ENCODE measurements around the gene IQCM. TPM values are rescaled to one million over a fixed set of nuclear protein-coding genes. Genes with fewer than 3 reads are reported as not detected.

The IQCM gene
- total and polyA plus RNA-seq, 11 donors: not detected

- DNase-seq (no peak), ATAC-seq (no peak)
- no peaks in the 10 kb centered on the region for H3K27me3 ChIP-seq
- TF ChIP-seq, protein P1, sequence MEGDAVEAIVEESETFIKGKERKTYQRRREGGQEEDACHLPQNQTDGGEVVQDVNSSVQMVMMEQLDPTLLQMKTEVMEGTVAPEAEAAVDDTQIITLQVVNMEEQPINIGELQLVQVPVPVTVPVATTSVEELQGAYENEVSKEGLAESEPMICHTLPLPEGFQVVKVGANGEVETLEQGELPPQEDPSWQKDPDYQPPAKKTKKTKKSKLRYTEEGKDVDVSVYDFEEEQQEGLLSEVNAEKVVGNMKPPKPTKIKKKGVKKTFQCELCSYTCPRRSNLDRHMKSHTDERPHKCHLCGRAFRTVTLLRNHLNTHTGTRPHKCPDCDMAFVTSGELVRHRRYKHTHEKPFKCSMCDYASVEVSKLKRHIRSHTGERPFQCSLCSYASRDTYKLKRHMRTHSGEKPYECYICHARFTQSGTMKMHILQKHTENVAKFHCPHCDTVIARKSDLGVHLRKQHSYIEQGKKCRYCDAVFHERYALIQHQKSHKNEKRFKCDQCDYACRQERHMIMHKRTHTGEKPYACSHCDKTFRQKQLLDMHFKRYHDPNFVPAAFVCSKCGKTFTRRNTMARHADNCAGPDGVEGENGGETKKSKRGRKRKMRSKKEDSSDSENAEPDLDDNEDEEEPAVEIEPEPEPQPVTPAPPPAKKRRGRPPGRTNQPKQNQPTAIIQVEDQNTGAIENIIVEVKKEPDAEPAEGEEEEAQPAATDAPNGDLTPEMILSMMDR (IDR thresholded peaks at IDR 0.05): no peak
- no peak for TF ChIP-seq POLR2A (IDR thresholded peaks at IDR 0.05)
- H3K4me1 ChIP-seq: no peaks in the 10 kb centered on the region
- no peaks in the 10 kb centered on the region for H3K9me3 ChIP-seq
- H3K36me3 ChIP-seq: no peaks in the 10 kb centered on the region
- intact Hi-C loops (cut with DNase I): no loop called here
- H3K27ac ChIP-seq: no peak overlapping the region
- 73 to 81% (median 80%) methylated on average over 4 of the region's 4 CpGs for WGBS, 4 donors
- no peak overlapping the region for H3K4me3 ChIP-seq
Observed at GRCh38 chr4:149751174-149751573, 64.5 kb downstream of the IQCM start.

DNA sequence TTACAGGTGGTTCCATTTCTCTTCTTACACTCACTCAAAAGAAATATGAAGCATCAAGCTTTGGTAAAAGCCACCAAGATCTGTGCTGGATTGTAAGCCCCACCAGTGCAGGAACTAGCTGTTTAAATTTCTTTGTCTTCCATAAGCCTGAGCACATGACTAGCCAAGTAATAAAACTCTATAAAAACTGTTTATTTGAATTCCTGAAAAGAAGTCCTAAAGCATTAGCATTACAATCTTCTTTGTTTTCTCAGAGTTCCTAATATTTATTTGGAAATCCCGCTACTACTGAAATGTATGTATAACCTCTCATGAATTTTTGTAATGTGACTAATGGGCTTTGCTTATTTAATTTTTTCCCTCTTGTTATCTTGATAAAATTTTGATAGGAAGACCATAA, 65.9 kb downstream of the IQCM start:
- 92 to 100% (median 96%) methylated on average over 1 of the region's 1 CpG for WGBS, 4 donors
- no peak for TF ChIP-seq POLR2A (IDR thresholded peaks at IDR 0.05)
- TF ChIP-seq, protein P1 (IDR thresholded peaks at IDR 0.05): no peak
- no peaks in the 10 kb centered on the region for H3K4me1 ChIP-seq
- DNase-seq (no peak), ATAC-seq (no peak)
- no peaks in the 10 kb centered on the region for H3K9me3 ChIP-seq
- intact Hi-C loops (cut with DNase I): no loop called here
- no peaks in the 10 kb centered on the region for H3K36me3 ChIP-seq
- no peak overlapping the region for H3K4me3 ChIP-seq
- no peak overlapping the region for H3K27ac ChIP-seq
- H3K27me3 ChIP-seq: no peaks in the 10 kb centered on the region

GRCh38 chr4:149747646-149748045, 68.0 kb downstream of the IQCM start:
- ATAC-seq (no peak), DNase-seq (no peak)
- H3K36me3 ChIP-seq: no peaks in the 10 kb centered on the region
- no peak overlapping the region for H3K4me3 ChIP-seq
- H3K9me3 ChIP-seq: no peaks in the 10 kb centered on the region
- H3K27ac ChIP-seq: no peak overlapping the region
- intact Hi-C loops (cut with DNase I): no loop called here
- 63 to 75% (median 64%) methylated on average over 2 of the region's 2 CpGs for WGBS, 4 donors
- H3K4me1 ChIP-seq: no peaks in the 10 kb centered on the region
- no peaks in the 10 kb centered on the region for H3K27me3 ChIP-seq
- TF ChIP-seq POLR2A (IDR thresholded peaks at IDR 0.05): no peak
- TF ChIP-seq, protein P1 (IDR thresholded peaks at IDR 0.05): no peak

- Histone ChIP-seq H3K36me3 (no peaks in the 10 kb centered on the region), H3K4me1 (no peaks in the 10 kb centered on the region)
- 61 to 76% (median 72%) methylated on average over 1 of the region's 1 CpG for WGBS, 4 donors
Observed at GRCh38 chr4:149746276-149746675, 69.4 kb downstream of the IQCM start.

More at GRCh38 chr4:149746276-149746675, 69.4 kb downstream of the IQCM start:
- DNase-seq (no peak), ATAC-seq (no peak)
- Histone ChIP-seq H3K27me3 (no peaks in the 10 kb centered on the region), H3K9me3 (no peaks in the 10 kb centered on the region), H3K27ac (no peak overlapping the region), H3K4me3 (no peak overlapping the region)
- intact Hi-C loops (cut with DNase I): no loop called here
- TF ChIP-seq, protein P1 (IDR thresholded peaks at IDR 0.05): no peak
- no peak for TF ChIP-seq POLR2A (IDR thresholded peaks at IDR 0.05)

All from heart left ventricle (tissue), 16 donors.